Endometrial microvascular endothelial cells (primary cell): Measurements from ENCODE around the gene TPTE2. TPM values are rescaled to one million over a fixed set of nuclear protein-coding genes. Genes with fewer than 3 reads are reported as not detected.
"Not testable (repeated sequence)": the region's sequence is repeated elsewhere in the genome, so short reads cannot be mapped to it uniquely, and the experiment has no call there.

Source experiments
- in situ Hi-C: cut with HindIII; loops from 2 replicates; pipeline ENCODE4 v1.10.0; 2017; ENCODE audit warnings: low sequenced_read_pairs, low pct_unique_long_range_greater_than_20kb; ENCODE audit errors: inconsistent ontology term
- total RNA-seq: library from RNA; depleted of rRNA; stranded (reverse); fragments of >200 nt; gene quantifications from one replicate; pipeline ENCODE4 v1.2.3, GENCODE V29; 2015; ENCODE audit errors: inconsistent ontology term

The TPTE2 gene
- total RNA-seq, 1 donor from 2014 or later = not detected

DNA sequence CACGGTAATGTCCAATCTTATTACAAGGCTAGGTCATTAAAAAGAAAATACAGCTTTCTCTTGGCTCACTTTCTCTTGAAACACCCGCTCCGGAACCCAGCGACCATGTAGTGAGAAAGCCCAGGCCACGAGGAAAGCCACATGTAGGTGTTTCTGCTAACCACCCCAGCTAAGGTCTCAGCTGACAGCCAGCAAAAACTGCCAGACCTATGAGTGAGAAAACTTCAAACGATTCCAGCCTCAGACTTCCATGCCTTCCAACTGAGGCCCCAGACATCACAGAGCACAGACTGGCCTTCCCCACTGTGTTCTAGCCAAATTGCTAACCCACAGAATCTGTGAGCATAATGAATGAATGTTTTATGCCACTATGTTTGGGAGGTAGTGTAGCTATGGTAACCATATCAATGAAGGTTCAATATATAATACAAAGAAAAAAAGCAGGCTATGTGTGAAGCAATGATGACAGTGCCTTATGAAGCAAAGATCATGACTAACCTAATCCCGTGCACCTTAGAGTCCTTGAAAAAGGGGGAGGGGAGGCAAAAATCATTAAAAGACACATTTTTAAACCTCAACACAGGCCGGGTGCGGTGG, 11.9 kb upstream of the TPTE2 start:
- in situ Hi-C loops = no loop called here

DNA sequence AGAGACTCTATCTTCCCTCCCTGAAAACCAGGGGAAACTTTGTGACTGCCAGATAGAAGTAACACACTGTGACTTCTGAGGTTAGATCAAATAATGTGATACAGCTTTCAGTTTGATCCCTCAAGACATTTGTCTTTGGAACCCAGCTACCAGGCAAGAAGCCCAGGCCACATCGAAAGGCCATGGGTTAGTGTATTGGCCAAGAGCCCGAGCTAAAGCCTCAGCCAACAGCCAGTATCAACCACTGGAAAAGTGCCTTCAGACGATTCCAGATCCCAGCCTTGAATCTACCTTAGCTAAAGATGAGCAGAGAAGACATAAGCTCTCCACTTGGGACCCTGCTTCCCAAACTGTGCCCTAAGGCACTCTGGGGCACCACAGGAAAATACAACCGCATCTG, 10.9 kb upstream of the TPTE2 start:
- in situ Hi-C loops = no loop called here

DNA sequence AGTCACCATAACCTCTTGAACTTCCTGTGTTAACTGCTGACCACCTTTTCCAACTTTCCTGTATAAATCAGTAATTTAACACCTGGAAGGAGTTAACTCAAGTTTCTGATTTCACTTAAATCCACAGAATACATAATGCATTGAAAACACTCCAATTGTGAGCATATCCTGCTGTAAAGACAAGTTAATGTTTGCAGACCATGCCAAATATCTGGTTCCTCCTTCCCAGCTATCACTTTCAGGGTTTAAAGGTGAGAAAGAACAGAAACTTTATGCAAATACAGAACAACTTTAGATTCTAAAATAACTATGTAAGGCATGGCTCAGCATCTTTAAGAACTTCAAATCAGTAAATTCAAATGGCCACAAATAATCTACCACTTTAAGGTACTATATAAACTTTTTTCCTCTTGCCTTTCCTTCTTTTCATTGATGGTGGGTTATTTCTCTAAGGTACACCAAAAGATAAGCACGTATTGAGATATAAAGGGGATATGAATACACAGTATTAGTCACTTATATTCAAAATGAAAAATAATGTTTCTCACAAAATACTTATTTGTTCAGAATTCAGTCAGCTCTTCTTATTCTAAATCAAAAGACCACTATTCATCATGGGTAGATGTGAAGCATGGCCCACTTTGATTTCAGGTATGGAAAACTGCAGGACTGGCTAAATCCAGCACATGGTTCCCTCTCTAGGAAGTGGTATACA, 6.6 kb upstream of the TPTE2 start:
- in situ Hi-C loops = no loop called here

DNA sequence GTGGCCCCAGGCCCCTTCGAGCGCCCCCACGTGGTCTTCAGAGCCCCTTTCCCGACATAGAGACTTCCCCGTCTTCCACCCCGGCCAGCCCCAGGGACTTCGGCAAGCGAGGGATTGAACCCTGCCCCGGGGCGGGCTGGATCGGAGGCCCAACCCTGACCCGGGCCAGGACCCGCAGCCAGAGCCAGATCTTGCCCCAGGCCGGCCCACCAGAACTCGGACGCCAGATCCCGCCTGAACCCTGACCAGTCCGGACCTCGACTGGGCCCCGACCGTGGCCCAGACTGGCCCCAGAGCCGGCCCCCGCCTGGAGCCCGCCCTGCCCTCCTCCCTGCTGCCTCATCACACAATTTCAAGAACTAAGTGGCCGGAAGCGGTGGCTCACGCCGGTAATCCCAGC, 253 bp upstream of the TPTE2 start:
- in situ Hi-C loops = no loop called here

DNA sequence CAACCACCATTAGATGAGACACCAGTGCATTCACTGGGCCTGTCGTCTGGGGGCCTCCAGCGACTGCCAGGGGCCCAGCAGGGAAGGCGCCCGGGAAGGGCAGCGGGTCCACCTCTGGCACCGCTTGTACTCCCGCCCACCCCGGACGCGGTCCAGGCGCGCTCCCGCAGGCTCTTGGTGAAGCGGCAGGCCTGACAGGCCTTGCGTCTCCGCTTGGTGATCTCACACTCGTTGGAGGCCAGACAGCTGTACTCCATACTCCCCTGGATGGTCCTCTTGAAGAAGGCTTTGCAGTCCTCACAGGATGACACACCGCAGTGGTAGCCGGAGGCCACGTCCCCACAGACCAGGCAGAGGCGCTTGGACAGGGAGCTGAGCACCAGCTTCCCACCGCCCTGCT, 660 bp downstream of the TPTE2 start:
- in situ Hi-C loops = not testable (repeated sequence)

DNA sequence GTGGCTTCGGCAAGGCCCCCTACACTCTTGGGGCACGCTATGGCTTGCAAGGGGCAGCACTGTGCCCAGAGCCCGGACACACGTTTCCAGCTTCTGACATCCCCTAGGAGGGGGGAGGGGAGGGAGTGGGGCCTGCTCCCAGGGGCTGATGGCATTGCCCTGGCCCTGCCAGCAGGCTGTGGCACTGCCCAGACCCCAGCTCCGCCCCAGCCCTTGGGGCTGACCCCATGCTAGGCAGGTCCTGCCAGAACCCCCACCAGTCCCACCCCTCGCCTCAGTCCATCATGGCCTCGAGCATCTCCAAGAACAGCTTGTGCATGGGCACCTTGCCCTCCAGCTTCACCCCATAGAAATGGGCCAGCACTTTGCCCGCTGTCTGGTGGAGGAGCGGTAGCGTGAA, 1.6 kb downstream of the TPTE2 start:
- in situ Hi-C loops = not testable (repeated sequence)

DNA sequence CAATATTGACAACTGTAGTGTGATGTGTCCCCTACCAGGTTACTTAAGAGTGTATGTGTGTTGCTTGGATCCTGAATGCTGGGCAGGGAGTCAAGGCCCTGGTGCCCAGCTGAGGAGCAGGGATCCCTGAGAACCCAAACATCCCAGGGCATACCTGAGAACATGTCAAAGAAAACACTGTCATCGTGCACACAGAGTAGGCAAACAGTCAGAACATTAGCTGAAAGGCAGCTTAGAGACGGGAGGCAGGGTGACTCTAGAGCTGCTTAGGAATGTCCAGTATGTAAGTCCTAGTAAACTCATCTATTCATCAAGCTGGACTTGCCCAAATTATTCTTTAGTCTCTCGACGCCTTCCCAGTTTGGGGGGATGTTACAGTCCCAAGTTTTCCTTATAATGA, 4.0 kb downstream of the TPTE2 start:
- in situ Hi-C loops = not testable (repeated sequence)

DNA sequence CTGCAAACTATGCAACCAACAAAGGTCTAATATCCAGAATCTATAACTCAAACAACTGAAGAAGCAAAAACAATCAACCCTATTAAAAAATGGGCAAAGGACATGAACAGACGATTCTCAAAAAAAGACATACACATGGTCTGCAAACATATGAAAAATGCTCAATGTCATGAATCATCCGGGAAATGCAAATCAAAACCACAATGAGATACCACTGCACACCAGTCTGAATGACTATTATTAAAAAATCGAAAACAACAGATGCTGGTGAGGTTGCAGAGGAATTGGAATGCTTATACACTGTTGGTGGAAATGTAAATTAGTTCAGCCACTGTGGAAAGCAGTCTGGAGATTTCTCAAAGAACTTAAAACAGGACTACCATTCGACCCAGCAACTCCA, 12.1 kb downstream of the TPTE2 start:
- in situ Hi-C loops = not testable (repeated sequence)

DNA sequence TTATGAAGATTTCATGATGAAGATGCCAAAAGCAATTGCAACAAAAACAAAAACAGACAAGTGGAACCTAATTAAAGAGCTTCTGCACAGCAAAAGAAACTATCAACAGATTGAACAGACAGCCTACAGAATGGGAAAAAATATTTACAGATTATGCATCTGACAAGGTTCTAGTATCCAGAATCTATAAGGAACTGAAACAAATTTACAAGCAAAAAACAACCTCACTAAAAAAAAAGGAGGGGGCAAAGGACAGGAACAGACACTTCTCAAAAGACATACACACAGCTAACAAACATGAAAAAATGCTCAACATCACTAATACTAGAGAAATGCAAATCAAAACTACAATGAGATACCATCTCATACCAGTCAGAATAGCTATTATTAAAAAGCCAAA, 35.7 kb downstream of the TPTE2 start:
- in situ Hi-C loops = not testable (repeated sequence)

DNA sequence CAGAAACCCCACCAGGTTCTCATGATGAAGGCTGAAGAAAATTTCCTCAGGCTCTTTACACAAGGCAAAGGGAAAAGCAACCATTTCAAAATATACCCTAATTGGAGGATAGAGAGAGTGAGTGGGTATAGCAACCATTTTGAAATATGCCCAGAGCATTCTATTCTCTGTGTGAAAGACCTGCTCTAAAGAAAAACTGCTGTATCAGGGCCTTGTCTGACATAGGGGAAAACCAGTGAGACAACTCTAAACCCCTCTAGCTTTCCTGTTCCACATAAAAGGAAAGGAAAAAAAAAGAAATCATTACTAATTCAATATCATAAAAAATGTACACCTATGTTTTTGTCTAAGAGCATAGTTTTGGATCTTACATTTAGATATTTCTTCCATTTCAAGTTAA, 42.3 kb downstream of the TPTE2 start:
- in situ Hi-C loops = no loop called here

DNA sequence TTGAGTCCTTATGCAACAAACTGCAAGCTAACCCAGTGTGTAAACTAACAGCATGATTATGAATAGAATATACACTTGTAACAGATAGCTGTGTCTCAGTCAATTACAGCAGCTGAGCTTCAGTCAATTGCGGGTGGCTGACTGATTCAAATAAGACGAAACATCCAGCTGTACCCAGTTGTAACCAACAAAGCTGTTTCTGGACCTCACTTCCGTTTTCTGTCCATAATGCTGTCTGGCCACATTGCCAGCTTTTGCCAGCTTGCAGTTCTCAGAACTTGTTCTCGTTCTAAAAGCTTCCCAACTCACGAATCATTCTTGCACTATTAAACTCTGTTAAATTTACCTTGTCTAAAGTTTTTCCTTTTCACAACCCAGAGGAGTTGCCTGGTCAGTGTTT, 53.7 kb downstream of the TPTE2 start:
- in situ Hi-C loops = not testable (repeated sequence)

DNA sequence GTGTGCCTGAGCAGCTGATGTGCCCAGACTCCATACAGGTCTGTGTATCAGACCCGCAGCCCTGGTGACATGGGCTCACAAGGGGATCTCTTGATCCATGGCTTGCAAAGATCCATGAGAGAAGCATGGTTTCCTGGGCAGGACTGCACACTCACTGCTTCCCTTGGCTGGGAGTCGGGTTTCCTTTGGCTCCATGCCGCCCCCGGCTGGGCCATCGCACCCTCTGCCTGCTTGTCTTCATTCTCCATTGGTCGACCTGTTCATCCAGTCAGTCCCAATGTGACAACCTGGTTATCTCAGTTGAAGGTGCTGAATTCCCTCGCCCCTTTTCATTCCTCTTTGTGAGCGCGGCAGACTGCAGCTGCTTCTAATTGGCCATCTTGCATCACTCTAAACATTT, 101.2 kb downstream of the TPTE2 start:
- in situ Hi-C loops = not testable (repeated sequence)

DNA sequence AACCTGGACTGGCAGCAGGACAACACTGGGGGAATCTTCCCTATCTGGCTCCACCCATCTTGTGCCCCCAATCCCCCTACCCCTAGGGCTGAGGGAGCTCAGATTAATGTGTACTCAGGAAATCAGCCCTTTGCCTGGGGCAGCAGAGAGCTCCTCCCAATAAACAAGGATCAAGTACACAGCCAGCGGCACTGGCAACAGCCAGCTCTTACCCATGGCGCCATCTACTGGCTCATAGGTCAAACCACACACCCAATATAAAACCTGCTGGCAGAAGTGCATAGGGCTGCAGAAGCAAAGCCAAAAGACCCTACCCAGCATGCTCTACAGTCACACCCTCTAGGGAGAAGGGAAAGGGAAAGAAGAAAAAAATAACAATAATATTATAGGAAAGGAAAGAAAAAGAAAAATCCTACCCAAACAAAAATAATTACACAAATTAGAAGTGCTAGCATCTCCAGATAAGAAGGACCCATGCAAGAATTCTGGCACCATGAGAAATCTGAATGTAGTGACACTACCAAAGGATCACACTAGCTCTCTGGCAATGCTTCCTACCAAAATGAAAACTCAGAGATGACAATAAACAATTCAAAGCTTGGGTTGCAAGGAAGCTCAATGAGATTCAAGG, 122.2 kb downstream of the TPTE2 start:
- in situ Hi-C loops = not testable (repeated sequence)

DNA sequence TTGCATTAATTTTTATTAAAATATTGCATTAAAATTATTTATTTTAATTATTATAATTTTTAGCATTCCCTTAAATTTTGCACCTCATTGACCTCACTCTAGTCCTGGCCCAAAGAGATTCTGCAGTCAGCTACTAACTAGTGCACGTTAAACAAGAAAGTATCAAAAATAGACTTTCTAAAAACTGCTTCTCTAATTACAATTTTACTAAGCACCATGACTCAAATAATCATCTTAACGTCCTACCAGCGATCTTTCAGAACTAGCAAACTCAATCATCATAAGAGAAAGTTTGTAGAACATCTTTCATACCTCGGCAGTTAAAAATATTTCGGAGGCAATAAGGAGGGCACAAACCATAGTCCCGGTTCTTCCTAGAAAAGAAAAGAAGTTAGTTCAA, 123.6 kb downstream of the TPTE2 start:
- in situ Hi-C loops = not testable (repeated sequence)

DNA sequence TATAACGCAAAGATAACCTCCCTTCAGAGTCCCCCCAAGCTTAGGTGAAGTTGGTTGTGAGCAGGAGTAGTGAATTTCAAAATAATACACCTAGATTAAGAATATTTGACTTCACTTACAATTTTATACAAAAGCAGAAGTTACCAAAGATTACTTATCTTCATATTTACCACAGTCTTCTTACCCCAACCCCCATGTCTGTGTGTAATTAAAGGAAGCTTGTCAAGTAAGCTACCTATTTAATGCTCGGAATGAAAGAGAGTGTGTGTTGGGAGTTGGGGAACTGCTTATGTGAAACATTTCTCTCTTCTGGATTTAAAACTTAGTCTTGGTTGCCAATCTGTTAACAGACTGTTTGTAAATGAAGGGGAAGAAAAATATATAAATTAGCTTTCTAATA, 139.1 kb downstream of the TPTE2 start:
- in situ Hi-C loops = not testable (repeated sequence)

DNA sequence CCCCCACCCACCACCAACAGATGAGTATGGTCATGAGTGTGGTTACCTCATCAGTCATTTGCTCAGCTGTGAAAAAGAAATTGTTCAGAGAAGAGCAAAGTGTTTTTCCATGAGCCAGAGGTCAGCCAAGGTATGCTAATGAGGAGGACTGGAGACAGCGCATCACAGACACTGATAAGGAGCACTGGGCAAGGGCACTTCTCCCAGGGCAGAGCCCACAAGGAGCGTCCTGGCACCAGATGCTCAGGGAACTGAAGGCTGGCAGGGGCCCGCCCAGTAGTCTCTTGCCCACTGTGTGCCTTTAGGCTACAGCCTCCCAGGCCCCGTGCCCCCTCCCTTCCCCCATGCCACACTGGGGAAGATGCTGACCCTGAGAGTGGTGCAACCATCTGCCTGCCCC, 148.8 kb downstream of the TPTE2 start:
- in situ Hi-C loops = not testable (repeated sequence)

DNA sequence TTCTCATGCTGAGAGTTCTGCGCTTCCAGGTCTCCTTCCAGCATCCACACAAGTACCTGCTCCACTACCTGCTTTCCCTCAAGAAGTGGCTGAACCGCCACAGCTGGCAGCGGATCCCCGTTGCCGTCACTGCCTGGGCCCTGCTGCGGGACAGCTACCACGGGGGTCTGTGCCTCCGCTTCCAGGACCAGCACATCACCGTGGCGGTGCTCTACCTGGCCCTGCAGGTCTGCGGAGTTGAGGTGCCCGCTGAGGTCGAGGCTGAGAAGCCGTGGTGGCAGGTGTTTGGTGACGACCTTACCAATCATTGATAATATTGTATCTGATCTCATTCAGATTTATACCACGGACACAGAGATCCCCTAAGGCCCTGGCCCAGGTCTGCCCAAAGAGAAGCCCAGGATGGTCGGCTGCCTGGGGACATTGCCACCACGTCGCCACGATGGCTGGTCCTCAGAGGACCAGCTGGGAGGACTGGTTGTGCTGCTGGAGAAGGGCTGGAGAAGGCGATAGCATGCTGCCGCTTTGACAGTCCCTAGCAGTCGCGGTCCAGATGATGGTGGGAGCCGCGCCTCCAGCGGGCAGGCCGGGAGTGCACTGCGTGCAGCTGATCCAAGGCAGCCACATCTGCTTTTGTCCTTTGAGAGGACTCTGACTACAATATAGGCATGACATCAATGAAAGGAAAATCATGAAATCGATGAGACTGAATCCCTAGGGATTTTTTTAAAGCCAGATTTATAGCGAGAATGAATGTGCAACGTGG, 178.4 kb downstream of the TPTE2 start:
- in situ Hi-C loops = not testable (repeated sequence)

DNA sequence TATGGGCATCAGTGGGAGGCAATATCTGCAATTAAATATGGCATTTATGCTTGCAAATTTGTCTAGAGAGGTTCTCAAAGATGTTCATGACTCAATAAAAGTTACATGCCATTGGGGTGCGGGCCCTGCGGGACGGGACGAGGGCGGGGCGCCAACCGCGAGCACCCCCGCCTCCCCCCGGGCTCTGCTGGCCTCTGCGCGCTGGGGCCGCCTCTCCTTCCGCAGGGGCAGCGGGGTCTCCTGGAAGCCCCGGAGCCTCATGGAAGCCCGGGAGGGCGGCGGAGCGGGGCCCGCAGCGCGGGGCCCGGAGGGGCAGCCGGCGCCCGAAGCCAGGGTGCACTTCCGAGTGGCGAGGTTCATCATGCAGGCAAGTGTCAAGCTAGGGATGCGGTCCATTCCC, 179.2 kb downstream of the TPTE2 start:
- in situ Hi-C loops = no loop called here
